ENCODE measurements around the gene GNB1.

GNB1 gene

GRCh38 chr1:1779691-1780597 lies 110.9 kb downstream of the GNB1 start:
- DNase-seq = peak; percentile 90

GRCh38 chr1:1779320-1779675 lies 111.6 kb downstream of the GNB1 start:
- DNase-seq = no peak

DNA sequence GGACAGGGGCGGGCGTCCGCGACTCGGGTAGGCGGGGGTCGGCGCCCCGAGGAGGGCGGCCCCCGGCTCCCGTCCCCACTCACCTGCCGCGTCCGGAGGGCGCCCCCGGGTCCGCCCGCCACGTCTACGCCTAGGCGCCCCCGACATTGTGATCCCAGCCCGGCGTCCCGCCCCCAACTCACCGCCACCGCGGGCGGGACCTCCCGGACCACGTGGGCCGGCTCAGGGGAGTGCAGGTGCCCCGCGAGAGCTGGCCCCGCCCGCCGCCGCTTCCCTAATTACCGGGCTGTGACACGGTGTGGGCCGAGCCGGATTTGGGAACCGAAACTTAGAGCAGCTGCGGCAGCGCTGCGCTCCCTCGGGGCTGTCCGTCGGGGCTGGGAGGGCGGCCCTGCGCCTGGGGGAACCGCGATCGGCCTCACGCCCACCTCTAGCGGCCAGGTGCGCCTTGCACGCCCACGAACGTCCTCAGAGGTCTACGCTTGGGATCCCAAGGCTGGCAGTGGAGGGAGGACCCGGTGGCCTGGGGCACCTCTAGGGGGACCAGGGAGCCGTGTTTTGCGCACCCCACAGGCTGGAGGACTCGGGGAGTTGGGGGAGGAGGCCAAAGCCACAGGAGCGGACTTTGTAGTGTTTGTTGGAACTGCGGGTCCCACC lies 112.1 kb downstream of the GNB1 start:
- peak; percentile 77 for DNase-seq

DNA sequence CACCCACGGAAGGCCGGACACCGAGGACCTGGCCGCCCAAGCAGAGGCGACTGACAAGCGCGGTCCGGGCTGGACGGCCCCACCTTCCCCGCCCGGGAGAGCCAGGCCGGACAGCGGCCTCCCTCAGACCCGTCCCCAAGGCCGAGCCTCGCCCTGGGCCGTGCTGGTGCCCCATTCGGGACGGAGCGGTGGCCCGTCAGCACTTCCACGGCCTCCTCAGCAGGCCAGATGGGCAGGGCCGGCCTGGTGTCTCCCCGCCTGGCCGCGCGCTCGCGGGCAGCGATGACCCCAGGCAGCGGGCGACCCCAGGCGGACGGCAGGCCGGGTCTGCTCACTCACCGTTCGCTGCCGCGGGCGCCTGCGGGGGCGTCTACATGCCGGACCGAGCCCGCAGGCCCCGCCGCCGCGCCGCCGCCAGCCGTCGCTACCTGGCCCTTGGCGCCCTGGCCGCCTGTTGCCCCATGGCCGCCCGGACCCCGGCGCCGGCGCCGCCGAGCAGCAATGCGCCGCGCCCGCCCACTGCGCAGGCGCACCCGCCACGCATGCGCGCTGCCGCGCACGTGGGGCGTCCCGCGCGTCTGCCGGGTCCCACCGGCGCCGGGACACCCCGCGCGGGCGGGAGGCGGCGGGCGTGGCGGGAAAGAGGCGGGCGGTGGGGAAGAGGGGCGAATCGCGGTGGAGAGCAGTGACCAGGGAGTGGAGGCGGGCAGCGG lies 112.8 kb downstream of the GNB1 start, which contains the start of gene NADK:
Gene NADK (minus strand): TSS at position 521 of the 713 bp plus-strand sequence. CDS start 13,064 bp downstream, outside the sequence.
- DNase-seq = peak; percentile 67

- no peak for DNase-seq
Observed at GRCh38 chr1:1777583-1777899, 113.3 kb downstream of the GNB1 start.

DNA sequence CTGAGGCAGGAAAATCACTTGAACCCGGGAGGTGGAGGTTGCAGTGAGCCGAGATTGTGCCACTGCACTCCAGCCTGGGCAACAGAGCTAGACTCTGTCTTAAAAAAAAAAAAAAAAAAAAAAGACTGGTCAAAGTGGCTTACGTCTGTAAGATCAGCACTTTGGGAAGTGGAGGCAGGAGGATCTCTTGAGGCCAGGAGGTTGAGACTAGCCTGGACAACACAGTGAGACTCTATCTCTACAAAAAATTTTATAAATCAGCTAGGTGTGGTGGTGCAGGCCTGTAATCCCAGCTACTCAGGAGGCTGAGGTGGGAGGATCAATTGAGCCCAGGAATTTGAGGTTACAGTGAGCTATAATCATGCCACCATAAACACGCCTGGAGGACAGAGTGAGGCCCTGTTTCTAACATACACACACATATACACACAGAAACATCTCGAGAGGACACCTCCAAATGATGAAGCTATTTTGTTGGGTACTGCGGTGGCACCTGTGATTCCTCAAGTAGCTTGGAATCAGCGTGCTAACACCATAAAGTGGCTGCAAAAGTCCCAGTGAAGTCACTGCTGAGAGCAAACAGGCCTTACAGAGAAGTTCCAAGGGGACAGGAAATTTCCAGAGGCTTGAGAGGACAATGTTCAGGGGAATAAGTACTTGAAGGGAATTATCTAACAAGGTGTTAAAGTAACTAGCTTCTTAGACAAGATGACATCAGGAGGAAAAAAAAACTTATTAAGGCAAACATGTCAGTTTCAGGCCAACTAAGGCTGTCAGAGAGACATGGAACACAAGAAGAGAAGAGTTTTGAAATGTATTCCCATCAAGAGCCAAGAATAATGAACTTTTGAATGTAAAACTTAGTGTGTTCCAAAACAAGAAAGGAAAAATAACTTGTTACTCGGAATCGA lies 114.0 kb downstream of the GNB1 start:
- no peak for DNase-seq

GRCh38 chr1:1775327-1776226 lies 115.3 kb downstream of the GNB1 start:
- no peak for DNase-seq

DNA sequence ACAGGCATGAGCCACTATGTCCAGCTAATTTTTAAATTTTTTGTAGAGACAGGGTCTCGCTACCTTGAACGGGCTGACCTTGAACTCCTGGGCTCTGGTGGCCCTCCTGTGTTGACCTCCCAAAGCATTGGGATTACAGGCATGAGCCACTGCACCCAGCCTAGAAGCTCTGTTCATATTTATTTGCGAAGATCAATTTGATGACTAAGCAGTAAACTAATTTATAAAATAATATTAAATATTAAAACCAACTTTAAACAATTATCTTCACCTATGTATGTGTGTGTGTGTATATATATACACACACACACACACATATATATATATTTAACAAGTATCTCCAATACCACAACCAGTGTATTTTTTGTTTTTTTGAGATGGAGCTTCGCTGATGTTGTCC lies 117.0 kb downstream of the GNB1 start:
- no peak for DNase-seq

DNA sequence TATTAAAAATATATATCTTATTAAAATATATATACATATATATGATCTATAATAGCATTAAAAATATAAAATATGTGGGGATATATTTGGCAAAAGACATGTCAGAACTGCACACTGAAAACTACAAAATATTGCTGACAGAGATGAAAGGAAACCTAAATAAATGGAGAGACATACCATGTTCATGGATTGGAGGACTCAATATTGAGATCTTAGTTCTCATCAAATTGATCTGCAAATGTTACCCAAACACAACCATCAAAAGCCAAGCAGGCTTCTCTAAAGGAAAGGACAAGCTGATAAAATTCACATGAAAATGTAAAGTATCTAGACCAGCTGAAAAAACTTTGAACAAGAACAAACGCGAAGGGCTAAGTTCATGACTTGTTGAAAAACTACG lies 119.8 kb downstream of the GNB1 start:
- no peak for DNase-seq

- DNase-seq = no peak
Observed at GRCh38 chr1:1770102-1770501, 120.8 kb downstream of the GNB1 start.

GRCh38 chr1:1768249-1768992 lies 122.5 kb downstream of the GNB1 start:
- DNase-seq = no peak

DNA sequence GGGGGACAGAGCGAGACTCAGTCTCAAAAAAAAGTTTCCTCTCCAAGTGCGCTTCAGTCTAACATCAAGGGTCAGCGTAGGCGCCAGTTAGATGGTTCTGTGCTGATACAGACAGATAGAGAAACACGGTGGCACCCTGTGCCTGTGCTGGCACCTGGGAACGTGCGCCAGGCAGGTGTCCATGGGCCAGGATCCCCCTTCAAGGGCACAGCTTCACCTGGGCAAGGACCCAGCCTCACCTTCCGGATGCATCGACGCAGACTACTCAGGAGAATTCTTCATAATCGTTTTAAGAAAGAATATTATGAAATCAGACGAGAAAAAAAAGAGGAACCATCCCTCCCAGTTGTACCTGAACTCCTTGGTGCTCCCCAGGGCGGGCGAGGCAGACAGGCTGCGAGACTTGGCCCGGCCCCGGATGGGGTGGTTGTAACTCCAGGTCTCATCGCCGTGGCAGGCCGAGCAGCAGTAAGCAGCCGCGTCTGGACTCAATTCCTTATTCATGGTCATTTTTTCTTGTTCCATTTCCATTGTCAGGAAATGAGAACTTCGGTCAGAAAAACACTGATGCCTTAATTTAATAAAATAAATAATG lies 125.9 kb downstream of the GNB1 start:
- no peak for DNase-seq

GRCh38 chr1:1763657-1764621 lies 126.9 kb downstream of the GNB1 start:
- DNase-seq = no peak

DNA sequence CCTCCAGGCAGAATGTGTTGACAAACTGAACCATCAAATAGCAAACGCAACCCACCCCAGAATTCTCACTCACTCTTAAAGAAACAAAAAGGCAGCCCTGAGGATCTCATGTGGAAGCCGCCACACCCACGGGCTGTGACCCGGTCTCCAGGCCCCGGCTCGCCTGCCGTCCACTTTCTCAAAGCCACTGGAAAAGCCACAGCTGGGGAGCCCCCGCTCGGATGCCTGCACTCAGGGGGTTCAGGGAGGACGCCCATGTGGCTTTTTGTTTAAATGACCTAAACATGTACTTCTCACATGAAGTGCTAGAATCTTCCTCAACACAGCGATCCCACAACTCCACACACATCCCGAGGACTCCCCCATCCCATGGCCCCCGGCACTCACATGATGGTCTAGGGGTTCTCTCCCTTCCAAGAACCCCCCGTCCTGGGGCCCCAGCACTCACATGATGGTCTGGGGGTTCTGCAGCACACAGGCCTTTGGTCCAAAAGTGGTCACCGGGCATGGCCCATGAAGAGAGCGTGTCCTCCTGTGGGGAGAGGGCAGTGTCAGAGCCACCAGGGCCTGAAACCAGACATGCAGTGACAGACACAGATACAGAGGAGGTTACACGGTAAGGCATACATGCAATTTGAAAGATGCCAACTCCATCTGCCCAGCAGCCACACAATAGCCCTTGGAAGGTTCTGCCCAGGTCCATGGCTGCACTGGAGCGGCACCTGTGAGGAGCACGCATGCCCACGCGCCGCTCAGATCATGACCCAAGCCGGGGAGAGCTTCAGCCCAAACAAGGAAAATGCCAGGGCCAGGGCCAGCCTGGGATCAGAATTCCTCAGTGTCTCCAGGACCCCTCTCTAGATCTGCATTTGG lies 129.1 kb downstream of the GNB1 start:
- DNase-seq = no peak

DNA sequence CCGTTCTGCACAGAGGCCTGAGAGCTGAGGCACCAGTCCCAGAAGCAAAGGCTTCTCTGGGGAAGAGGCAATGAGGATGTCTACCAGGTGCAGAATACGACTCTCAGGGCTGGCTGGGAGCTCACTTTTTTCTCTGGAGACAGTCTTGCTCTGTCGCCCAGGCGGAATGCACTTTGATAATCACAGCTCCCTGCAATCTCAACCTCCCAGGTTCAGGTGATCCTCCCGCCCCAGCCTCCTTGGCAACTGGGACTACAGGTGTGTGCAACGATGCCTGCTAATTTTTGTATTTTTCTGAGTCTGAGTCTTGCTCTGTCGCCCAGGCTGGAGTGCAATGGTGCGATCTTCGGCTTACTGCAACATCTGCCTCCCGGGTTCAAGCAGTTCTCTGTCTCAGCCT lies 130.2 kb downstream of the GNB1 start:
- DNase-seq = no peak

- DNase-seq = no peak
Observed at GRCh38 chr1:1760345-1760650, 130.6 kb downstream of the GNB1 start.

DNA sequence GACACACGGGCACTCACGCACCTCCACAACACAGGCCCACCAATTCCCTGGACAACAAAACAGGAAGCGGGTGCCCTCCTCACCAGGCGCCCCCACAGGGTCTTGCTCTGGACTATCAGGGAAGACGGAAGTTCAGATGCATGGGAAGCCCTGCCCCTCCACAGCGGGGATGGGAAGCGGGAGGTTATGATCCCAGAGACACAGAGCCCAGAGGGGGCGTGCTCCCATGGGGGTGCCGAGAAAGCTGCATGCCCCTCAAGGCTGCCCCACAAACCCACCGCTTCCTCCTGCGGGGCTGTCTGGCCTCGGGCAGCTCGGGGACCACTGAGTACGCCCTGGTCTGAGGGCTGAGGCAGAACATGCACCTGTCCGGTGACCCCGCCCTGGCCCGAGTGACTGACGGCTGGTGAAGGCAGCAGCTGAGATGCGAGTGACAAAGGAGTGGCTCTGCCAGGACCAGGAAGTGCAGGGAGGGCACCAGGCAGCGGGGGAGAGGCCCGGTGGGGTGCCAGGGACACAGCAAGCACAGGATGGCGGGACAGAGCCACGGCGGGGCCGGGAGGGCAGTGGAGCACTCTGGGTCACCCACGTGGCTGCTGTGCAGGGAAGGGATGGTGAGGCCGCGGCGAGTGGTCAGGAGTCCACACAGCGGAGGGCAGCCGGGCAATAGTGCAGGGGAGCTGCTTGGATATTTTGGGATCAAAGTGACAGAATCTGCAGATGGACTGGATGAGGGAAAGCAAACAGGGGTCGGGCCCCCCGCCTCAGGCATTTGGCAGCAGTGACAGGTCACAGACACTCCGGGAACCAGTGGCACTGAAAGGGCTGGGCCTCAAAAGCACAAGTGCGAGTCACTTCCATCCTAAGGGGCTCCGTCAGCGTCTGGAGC lies 131.2 kb downstream of the GNB1 start:
- DNase-seq = no peak
